Endothelial cell of umbilical vein (primary cell): Measurements from ENCODE around the gene CYTH2. TPM values are rescaled to one million over a fixed set of nuclear protein-coding genes. Genes with fewer than 3 reads are reported as not detected.

Experiments used
- BruUV-seq: library from RNA; stranded (reverse); fragments of 400-500 nt; replicated peaks from 2 replicates; lab custom pipeline; 2021; lab: Mats Ljungman, UMichigan
- CTCF ChIA-PET: fragments of 300-600, 350-600 bp; sonication (Branson Sonifier 250); formaldehyde crosslinking; loops from one replicate; lab custom pipeline; 2021; ENCODE audit warnings: antibody characterized with exemption, inconsistent platforms; lab: Charles Lee
- POLR2A ChIA-PET: fragments of 300-600, 350-600 bp; sonication (Branson Sonifier 250); formaldehyde crosslinking; loops from one replicate; lab custom pipeline; 2021; ENCODE audit warnings: antibody characterized with exemption, inconsistent platforms; lab: Charles Lee
- DNase-seq: peaks from one replicate; pipeline ENCODE4 v3.0.0-alpha.2; 2011; ENCODE audit warnings: low read depth, low spot score
- FAIRE-seq: peaks from 2 replicates; lab custom pipeline; 2011; peaks lifted over from hg19 to GRCh38; lab: Jason Lieb, UNC
- H2AFZ ChIP-seq: 2 replicates; pipeline ENCODE4 v1.6.0; 2012; ENCODE audit warnings: low read depth, low read length, control low read depth, inconsistent platforms
- H3K27ac ChIP-seq: 2 replicates; pipeline ENCODE4 v1.5.1; 2011; ENCODE audit warnings: low read depth, mild to moderate bottlenecking, control low read depth, low read length, moderate library complexity; ENCODE audit not compliant: insufficient read depth
- H3K27me3 ChIP-seq, 2 experiments: 2 replicates each; pipeline versions ENCODE4 v1.6.0 to v1.6.1; 2011; ENCODE audit warnings: low read length in 2 of 2, mixed read lengths in 1 of 2; ENCODE audit not compliant: control insufficient read depth in 2 of 2, insufficient read depth in 2 of 2
- H3K36me3 ChIP-seq, 2 experiments: 2 replicates in 1 of 2; 3 replicates in 1 of 2; pipeline ENCODE4 v1.5.1; 2011; ENCODE audit warnings: low read length in 2 of 2, mild to moderate bottlenecking in 1 of 2, moderate library complexity in 1 of 2; ENCODE audit not compliant: control insufficient read depth in 2 of 2, insufficient read depth in 2 of 2; ENCODE audit errors: extremely low read depth in 1 of 2
- H3K4me1 ChIP-seq: 3 replicates; pipeline ENCODE4 v1.5.1; 2011; ENCODE audit warnings: mild to moderate bottlenecking, low read length; ENCODE audit not compliant: control insufficient read depth, insufficient read depth; ENCODE audit errors: extremely low read depth
- H3K4me2 ChIP-seq: 2 replicates; pipeline ENCODE4 v1.6.1; 2011; ENCODE audit warnings: low read length, control low read depth, mixed read lengths; ENCODE audit not compliant: insufficient read depth
- H3K4me3 ChIP-seq, 3 experiments: fragments of 200-600 bp in 1 of 3; sonication (generic), shearing (Covaris generic) in 1 of 3; replicated peaks in 1 of 3; 2 replicates each; pipeline ENCODE4 v1.5.1; 2011 to 2016; ENCODE audit warnings: control low read depth in 3 of 3, low read length in 3 of 3, mild to moderate bottlenecking in 2 of 3, inconsistent platforms in 1 of 3, low read depth in 1 of 3, moderate library complexity in 1 of 3; ENCODE audit not compliant: insufficient read depth in 1 of 3
- H3K79me2 ChIP-seq: 2 replicates; pipeline ENCODE4 v1.6.0; 2012; ENCODE audit warnings: low read length, inconsistent platforms; ENCODE audit not compliant: control insufficient read depth, insufficient read depth
- H3K9ac ChIP-seq: replicated peaks from 2 replicates; pipeline ENCODE3; 2011; ENCODE audit warnings: low read length, control low read depth; ENCODE audit not compliant: insufficient read depth; ENCODE audit errors: extremely low read depth
- H3K9me1 ChIP-seq: replicated peaks from 3 replicates; pipeline ENCODE4 v1.6.0; 2011; ENCODE audit warnings: mild to moderate bottlenecking, low read length; ENCODE audit not compliant: control insufficient read depth, insufficient read depth; ENCODE audit errors: extremely low read depth
- H3K9me3 ChIP-seq: replicated peaks from 2 replicates; pipeline ENCODE4 v1.5.1; 2012; ENCODE audit warnings: low read length, inconsistent platforms; ENCODE audit not compliant: control insufficient read depth, insufficient read depth
- H4K20me1 ChIP-seq: replicated peaks from 2 replicates; pipeline ENCODE3; 2011; ENCODE audit warnings: mild to moderate bottlenecking, low read length; ENCODE audit not compliant: control insufficient read depth, insufficient read depth; ENCODE audit errors: extremely low read depth
- CTCF ChIP-seq, 2 donors: IDR thresholded peaks; 1 replicate in 1 of 2; 2 replicates in 1 of 2; pipeline ENCODE4 v1.5.1; 2011; ENCODE audit warnings: low read length in 2 of 2, mild to moderate bottlenecking in 2 of 2, moderate library complexity in 2 of 2, control low read depth in 1 of 2, inconsistent platforms in 1 of 2, low read depth in 1 of 2; ENCODE audit not compliant: insufficient read depth in 1 of 2; ENCODE audit errors: extremely low read depth in 1 of 2
- EZH2 ChIP-seq: IDR thresholded peaks from 2 replicates; pipeline ENCODE4 v1.6.1; 2012; ENCODE audit warnings: borderline replicate concordance, low read depth, mild to moderate bottlenecking, moderate library complexity, low read length, inconsistent platforms; ENCODE audit not compliant: severe bottlenecking
- FOS ChIP-seq: IDR thresholded peaks from 2 replicates; pipeline ENCODE4 v1.6.1; 2011; ENCODE audit warnings: mild to moderate bottlenecking, low read length, moderate library complexity, borderline replicate concordance; ENCODE audit not compliant: insufficient read depth
- GATA2 ChIP-seq: IDR thresholded peaks from 2 replicates; pipeline ENCODE4 v1.7.0; 2011; ENCODE audit warnings: low read depth, mild to moderate bottlenecking, moderate library complexity, mixed read lengths, low read length; ENCODE audit not compliant: insufficient read length, insufficient read depth
- JUN ChIP-seq: IDR thresholded peaks from 2 replicates; pipeline ENCODE4 v1.6.1; 2011; ENCODE audit warnings: borderline replicate concordance, low read depth; ENCODE audit not compliant: insufficient read length, insufficient read depth
- MYC ChIP-seq: IDR thresholded peaks from one replicate; pipeline ENCODE4 v1.6.1; 2011; ENCODE audit warnings: mild to moderate bottlenecking, low read depth, low read length
- POLR2A ChIP-seq: IDR thresholded peaks from 2 replicates; pipeline ENCODE4 v1.6.1; 2012; ENCODE audit warnings: low read depth, mild to moderate bottlenecking, control low read depth, low read length
- POLR2AphosphoS5 ChIP-seq: IDR thresholded peaks from 2 replicates; pipeline ENCODE4 v1.6.1; 2012; ENCODE audit warnings: low read depth, mild to moderate bottlenecking, control low read depth, low read length, moderate library complexity; ENCODE audit not compliant: insufficient read depth
- dilution Hi-C: fragments of 300-500 bp; cut with MboI; formaldehyde crosslinking; loops from one replicate; pipeline ENCODE4 v1.15.0; 2019; ENCODE audit warnings: low sequenced_read_pairs; ENCODE audit not compliant: extremely low pct_ligation_motif_present
- intact Hi-C: fragments of 100-400 bp; cut with micrococcal nuclease; formaldehyde crosslinking; loops from one replicate; pipeline ENCODE4 v1.10.0; 2022
- polyA plus RNA-seq, 4 experiments: library from polyadenylated mRNA; depleted of rRNA in 3 of 4; stranded (reverse) in 3 of 4; unstranded in 1 of 4; fragments of >200 nt; gene quantifications; 2 replicates each; pipeline versions ENCODE4 v1.2.1 to v1.2.3, GENCODE V29; 2011 to 2012; ENCODE audit warnings: missing spikeins in 1 of 4
- total RNA-seq: library from RNA; stranded (reverse); gene quantifications from 2 replicates; pipeline ENCODE4 v1.2.3, GENCODE V29; 2021

CYTH2 gene
- total and polyA plus RNA-seq, 2 donors (not counting 3 experiments of a cell fraction or from before 2014, with no cell fraction given): 98.4 to 119 TPM

DNA sequence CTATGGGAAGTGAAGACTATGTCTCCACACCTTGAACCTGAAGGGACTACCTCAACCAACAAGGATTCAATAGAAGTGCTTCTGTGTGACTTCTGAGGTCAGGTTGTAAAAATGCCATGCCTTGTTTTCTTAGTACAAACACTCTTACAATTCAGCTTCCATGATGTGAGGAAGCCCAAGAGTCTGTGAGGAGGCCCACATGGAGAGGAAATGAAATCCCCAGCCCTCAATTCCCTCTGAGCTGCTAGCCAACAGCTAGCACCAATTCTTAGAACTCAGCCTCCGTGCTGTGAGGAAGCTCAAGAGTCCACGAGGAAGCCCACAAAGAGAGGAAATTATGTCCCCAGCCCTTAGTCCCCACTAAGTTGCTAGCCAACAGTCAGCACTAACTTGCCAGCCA lies 55.1 kb downstream of the CYTH2 start:
- FAIRE-seq (no peak), DNase-seq (no peak)
- H3K36me3 ChIP-seq: no peaks in the 10 kb centered on the region
- H3K4me3 ChIP-seq: no peak overlapping the region
- no peaks in the 10 kb centered on the region for H3K4me1 ChIP-seq
- no peak overlapping the region for H3K4me2 ChIP-seq
- BruUV-seq: no TSS peak
- H4K20me1 ChIP-seq: no peaks in the 10 kb centered on the region
- TF ChIP-seq POLR2AphosphoS5 (no peak), POLR2A (no peak), FOS (no peak), MYC (no peak), EZH2 (no peak), CTCF (IDR thresholded peaks at IDR 0.05; ENCODE audit: extremely low read depth in 1 of 2, insufficient read depth in 1 of 2, low read depth in 1 of 2, low read length in 2 of 2) (no peak), GATA2 (no peak), JUN (no peak)
- CTCF ChIA-PET: interaction anchor here (0.9 to 2.2 kb wide), 2 partner anchors 17 to 60 kb away, joined by 3 to 7 read pairs; no protein-coding TSS in a partner anchor
- dilution Hi-C loops: no loop called here
- H3K9me3 ChIP-seq: peaks cover 2% of the 10 kb centered on the region
- H2AFZ ChIP-seq: no peak overlapping the region
- intact Hi-C loops: no loop called here
- no peaks in the 10 kb centered on the region for H3K79me2 ChIP-seq
- POLR2A ChIA-PET: no interaction called here
- no peak overlapping the region for H3K27ac ChIP-seq
- H3K9me1 ChIP-seq: no peaks in the 10 kb centered on the region
- peaks cover 0 to 4% of the 10 kb centered on the region in 2 experiments for H3K27me3 ChIP-seq
- no peak overlapping the region for H3K9ac ChIP-seq
